Mesenchymal stem cell (in vitro differentiated cells and primary cell): ENCODE measurements around the gene CHCT1.

Experiments
- DNase-seq: peaks from one replicate; pipeline ENCODE4 v3.0.0-alpha.2; 2013
- H2AFZ ChIP-seq: one replicate; pipeline ENCODE4 v1.6.1; 2013; ENCODE audit warnings: low read depth, mild to moderate bottlenecking, control low read depth, inconsistent platforms, low read length, moderate library complexity
- H2AK5ac ChIP-seq: 2 replicates; pipeline ENCODE4 v1.6.1; 2013; ENCODE audit warnings: low read length, moderate library complexity, mild to moderate bottlenecking, inconsistent platforms; ENCODE audit not compliant: severe bottlenecking
- H2BK120ac ChIP-seq: one replicate; pipeline ENCODE4 v1.6.1; 2013; ENCODE audit warnings: low read depth, mild to moderate bottlenecking, inconsistent platforms, low read length, moderate library complexity
- H2BK12ac ChIP-seq, 2 experiments: one replicate each; pipeline ENCODE4 v1.6.1; 2013; ENCODE audit warnings: inconsistent platforms in 2 of 2, low read length in 2 of 2, mild to moderate bottlenecking in 2 of 2, moderate library complexity in 2 of 2, control low read depth in 1 of 2
- H2BK15ac ChIP-seq: one replicate; pipeline ENCODE4 v1.6.1; 2013; ENCODE audit warnings: mild to moderate bottlenecking, low read depth, inconsistent platforms; ENCODE audit not compliant: poor library complexity, severe bottlenecking
- H2BK5ac ChIP-seq: 2 replicates; pipeline ENCODE4 v1.6.1; 2013; ENCODE audit warnings: low read depth, mild to moderate bottlenecking, low read length, control low read depth, inconsistent platforms; ENCODE audit not compliant: poor library complexity, severe bottlenecking
- H3K14ac ChIP-seq, 2 experiments: one replicate each; pipeline ENCODE4 v1.6.1; 2013; ENCODE audit warnings: inconsistent platforms in 2 of 2, low read length in 2 of 2, control low read depth in 1 of 2, mild to moderate bottlenecking in 1 of 2, moderate library complexity in 1 of 2
- H3K18ac ChIP-seq, 2 experiments: one replicate each; pipeline ENCODE4 v1.6.1; 2013; ENCODE audit warnings: inconsistent platforms in 2 of 2, low read length in 2 of 2, control low read depth in 1 of 2, low read depth in 1 of 2, mild to moderate bottlenecking in 1 of 2
- H3K23ac ChIP-seq, 2 experiments: one replicate each; pipeline ENCODE4 v1.6.1; 2013; ENCODE audit warnings: inconsistent platforms in 2 of 2, low read length in 2 of 2, mild to moderate bottlenecking in 2 of 2, moderate library complexity in 2 of 2, control low read depth in 1 of 2
- H3K27ac ChIP-seq: 2 replicates; pipeline ENCODE4 v1.5.1; 2013; ENCODE audit warnings: mild to moderate bottlenecking, moderate library complexity, low read length, control low read depth, inconsistent platforms; ENCODE audit not compliant: poor library complexity, severe bottlenecking
- H3K27me3 ChIP-seq, 2 experiments: 2 replicates each; pipeline versions ENCODE4 v1.6.1 to v1.7.0; 2013; ENCODE audit warnings: low read length in 2 of 2, mild to moderate bottlenecking in 2 of 2, moderate library complexity in 2 of 2, control low read depth in 1 of 2, inconsistent platforms in 1 of 2; ENCODE audit not compliant: control insufficient read depth in 1 of 2, insufficient read depth in 1 of 2
- H3K36me3 ChIP-seq, 2 experiments: 2 replicates each; pipeline versions ENCODE4 v1.6.1 to v1.7.0; 2013; ENCODE audit warnings: low read length in 2 of 2, control low read depth in 1 of 2, inconsistent platforms in 1 of 2, low read depth in 1 of 2, mild to moderate bottlenecking in 1 of 2; ENCODE audit not compliant: insufficient read depth in 2 of 2, control insufficient read depth in 1 of 2
- H3K4ac ChIP-seq, 2 experiments: one replicate each; pipeline ENCODE4 v1.6.1; 2013; ENCODE audit warnings: inconsistent platforms in 2 of 2, low read length in 2 of 2, mild to moderate bottlenecking in 2 of 2, moderate library complexity in 2 of 2, control low read depth in 1 of 2, low read depth in 1 of 2
- H3K4me1 ChIP-seq: 2 replicates; pipeline ENCODE4 v1.6.1; 2013; ENCODE audit warnings: low read depth, low read length, control low read depth; ENCODE audit not compliant: control insufficient read depth, insufficient read depth
- H3K4me2 ChIP-seq: 2 replicates; pipeline ENCODE4 v1.6.1; 2013; ENCODE audit warnings: low read length, mild to moderate bottlenecking, inconsistent platforms; ENCODE audit not compliant: poor library complexity, severe bottlenecking
- H3K4me3 ChIP-seq, 2 experiments: 2 replicates each; pipeline versions ENCODE4 v1.5.1 to v1.7.0; 2013; ENCODE audit warnings: low read length in 2 of 2, mild to moderate bottlenecking in 2 of 2, control low read depth in 1 of 2, low read depth in 1 of 2; ENCODE audit not compliant: insufficient read depth in 1 of 2
- H3K79me1 ChIP-seq: replicated peaks from 2 replicates; pipeline ENCODE4 v1.6.1; 2013; ENCODE audit warnings: mild to moderate bottlenecking, control low read depth, low read length, inconsistent platforms; ENCODE audit not compliant: poor library complexity, severe bottlenecking
- H3K9ac ChIP-seq: 2 replicates; pipeline ENCODE4 v1.7.0; 2013; ENCODE audit warnings: mild to moderate bottlenecking, low read length, moderate library complexity
- H3K9me3 ChIP-seq: 2 replicates; pipeline ENCODE4 v1.7.0; 2013; ENCODE audit warnings: mild to moderate bottlenecking, low read length; ENCODE audit not compliant: control insufficient read depth
- H4K8ac ChIP-seq: one replicate; pipeline ENCODE4 v1.6.1; 2013; ENCODE audit warnings: inconsistent platforms, mild to moderate bottlenecking, low read length, moderate library complexity
- H4K91ac ChIP-seq: one replicate; pipeline ENCODE4 v1.6.1; 2013; ENCODE audit warnings: mild to moderate bottlenecking, low read length, inconsistent platforms
- WGBS: methylation state at CpG from one replicate; pipeline ENCODE4 v1.1.7; 2013; ENCODE audit warnings: mixed read lengths; 5-methylcytosine and 5-hydroxymethylcytosine counted together

CHCT1 gene

GRCh38 chr17:60471451-60471850, 49.2 kb downstream of the CHCT1 start:
- Histone ChIP-seq H3K23ac (no peak overlapping the region), H3K4ac (no peak overlapping the region), H2AK5ac (no peak overlapping the region), H3K18ac (no peak overlapping the region), H4K91ac (no peak overlapping the region), H3K9ac (no peak overlapping the region), H3K4me2 (no peak overlapping the region), H2BK15ac (no peak overlapping the region), H2BK120ac (no peak overlapping the region), H3K14ac (no peak overlapping the region), H3K4me3 (no peak overlapping the region), H3K27me3 (no peaks in the 10 kb centered on the region), H3K4me1 (peaks cover 3% of the 10 kb centered on the region), H3K79me1 (peaks cover 4% of the 10 kb centered on the region), H4K8ac (no peak overlapping the region), H3K36me3 (peaks cover 3 to 49% of the 10 kb centered on the region in 2 experiments), H2BK5ac (no peak overlapping the region), H2BK12ac (no peak overlapping the region), H3K9me3 (peaks cover 3% of the 10 kb centered on the region), H3K27ac (no peak overlapping the region), H2AFZ (no peak overlapping the region)
- 98% methylated on average over 3 of the region's 4 CpGs for WGBS
- no peak for DNase-seq

GRCh38 chr17:60472449-60472848, 50.2 kb downstream of the CHCT1 start:
- H3K4me2 ChIP-seq: no peak overlapping the region
- no peak overlapping the region for H3K27ac ChIP-seq
- no peak overlapping the region for H3K23ac ChIP-seq
- H2AFZ ChIP-seq: no peak overlapping the region
- H3K18ac ChIP-seq: no peak overlapping the region
- no peak overlapping the region for H2AK5ac ChIP-seq
- H3K4me3 ChIP-seq: no peak overlapping the region
- DNase-seq: no peak
- no peak overlapping the region for H3K9ac ChIP-seq
- no peak overlapping the region for H4K91ac ChIP-seq
- H3K79me1 ChIP-seq: peaks cover 4% of the 10 kb centered on the region
- no peak overlapping the region for H2BK12ac ChIP-seq
- H3K27me3 ChIP-seq: no peaks in the 10 kb centered on the region
- no peak overlapping the region for H4K8ac ChIP-seq
- peaks cover 3% of the 10 kb centered on the region for H3K4me1 ChIP-seq
- no peak overlapping the region for H3K14ac ChIP-seq
- H3K4ac ChIP-seq: no peak overlapping the region
- 100% methylated on average over 1 of the region's 1 CpG for WGBS
- H3K36me3 ChIP-seq: peaks cover 3 to 52% of the 10 kb centered on the region in 2 experiments
- H2BK120ac ChIP-seq: no peak overlapping the region
- no peak overlapping the region for H2BK15ac ChIP-seq
- no peak overlapping the region for H2BK5ac ChIP-seq
- H3K9me3 ChIP-seq: peaks cover 3% of the 10 kb centered on the region

GRCh38 chr17:60473788-60474187, 51.5 kb downstream of the CHCT1 start:
- Histone ChIP-seq H2BK12ac (no peak overlapping the region), H4K8ac (no peak overlapping the region), H2AK5ac (no peak overlapping the region), H3K4me3 (no peak overlapping the region), H3K27ac (no peak overlapping the region), H3K23ac (no peak overlapping the region), H3K27me3 (no peaks in the 10 kb centered on the region), H3K9me3 (peaks cover 3% of the 10 kb centered on the region), H3K4ac (no peak overlapping the region), H4K91ac (no peak overlapping the region), H3K4me1 (peaks cover 3% of the 10 kb centered on the region), H3K79me1 (no peaks in the 10 kb centered on the region), H3K9ac (no peak overlapping the region), H2BK15ac (no peak overlapping the region), H3K4me2 (no peak overlapping the region), H3K36me3 (peaks cover 7 to 48% of the 10 kb centered on the region in 2 experiments), H2BK120ac (no peak overlapping the region), H2BK5ac (no peak overlapping the region), H3K18ac (no peak overlapping the region), H2AFZ (no peak overlapping the region), H3K14ac (no peak overlapping the region)
- DNase-seq: no peak
